Right renal cortex interstitium (tissue), 3 donors: ENCODE results near the gene PLA2G6. TPM values are rescaled to one million over a fixed set of nuclear protein-coding genes. Genes with fewer than 3 reads are reported as not detected.
"Not testable (repeated sequence)": the region's sequence is repeated elsewhere in the genome, so short reads cannot be mapped to it uniquely, and the experiment has no call there.

ENCODE experiments used
- DNase-seq, 3 donors: peaks; one replicate each; pipeline ENCODE4 v3.0.0-alpha.2; 2013; ENCODE audit warnings: low read depth in 3 of 3, low spot score in 2 of 3
- polyA plus RNA-seq, 3 donors: library from polyadenylated mRNA; unstranded; fragments of 120-200 nt; gene quantifications; one replicate each; pipeline ENCODE4 v1.2.1, GENCODE V29; 2013; ENCODE audit not compliant: insufficient read length in 3 of 3

The PLA2G6 gene
- polyA plus RNA-seq, 3 donors: 29.3 to 42.3 (median 29.9) TPM

- no peak for DNase-seq
Measured at GRCh38 chr22:38136607-38137006, 45.0 kb downstream of the PLA2G6 start.

DNA sequence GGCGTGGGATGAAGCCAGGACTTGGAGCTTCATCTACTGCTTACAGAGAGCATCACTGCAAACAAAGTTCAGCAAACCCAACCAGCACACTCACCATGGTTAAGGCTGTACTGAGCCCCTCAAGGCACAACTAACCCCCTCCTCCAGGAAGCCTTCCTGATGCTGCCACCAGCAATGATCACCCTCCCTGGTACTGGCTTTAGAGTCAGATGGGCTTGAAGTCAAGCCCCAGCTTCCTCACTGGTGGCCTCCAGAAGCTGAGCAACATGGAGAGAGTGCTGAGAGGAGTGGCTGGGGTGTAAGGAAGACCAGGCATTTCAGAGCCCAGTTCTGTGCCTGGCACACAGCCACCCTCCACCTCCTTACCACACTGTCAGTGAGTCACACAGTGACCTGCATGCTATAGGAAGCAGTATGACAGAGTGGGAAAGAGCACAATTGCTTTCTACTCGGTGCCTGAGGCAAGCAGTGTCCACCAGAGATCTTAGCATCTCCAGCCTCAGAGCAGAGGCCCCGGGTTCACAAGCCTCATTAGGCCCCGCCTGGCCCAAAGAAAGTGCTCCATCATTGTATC lies 46.4 kb downstream of the PLA2G6 start:
- no peak for DNase-seq

DNA sequence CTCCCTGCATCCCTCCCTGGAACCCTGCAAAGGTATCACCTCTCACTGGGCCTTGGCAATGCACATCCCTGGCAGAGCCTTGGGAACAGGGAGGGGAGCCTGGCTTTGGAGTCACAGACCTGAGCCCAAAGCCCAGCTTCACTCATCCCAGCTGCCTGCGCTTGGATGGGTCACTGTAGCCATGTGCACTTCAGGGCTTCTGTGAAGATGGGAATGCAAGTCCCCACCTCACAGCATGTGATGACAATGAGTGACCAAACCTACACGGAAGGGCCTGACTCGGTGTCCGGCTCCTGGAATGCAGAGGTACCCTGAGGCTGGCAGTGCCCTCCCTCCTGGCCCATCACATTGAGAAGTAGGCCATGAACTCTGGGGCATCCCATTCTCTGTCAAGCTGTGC lies 48.3 kb downstream of the PLA2G6 start:
- no peak for DNase-seq

- DNase-seq: no peak
Measured at GRCh38 chr22:38132794-38133193, 48.8 kb downstream of the PLA2G6 start.

DNA sequence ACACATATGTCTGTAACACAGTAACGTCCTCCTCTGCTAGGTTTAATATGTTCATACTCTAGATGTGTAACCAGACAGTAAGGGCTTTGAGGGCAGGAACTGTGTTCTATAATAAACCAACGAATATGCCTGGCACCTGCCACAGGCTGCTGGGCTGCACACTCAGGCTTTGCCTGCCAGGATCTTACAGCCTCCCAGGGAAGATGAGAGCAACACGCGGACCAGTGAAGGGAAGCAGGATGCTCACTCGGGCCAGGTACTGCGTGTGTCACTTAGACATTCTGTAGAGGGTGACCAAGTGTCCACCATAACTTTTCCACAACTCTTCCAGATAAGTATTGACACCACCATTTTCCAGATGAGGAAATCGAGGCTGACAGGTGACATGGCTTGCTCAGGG lies 49.5 kb downstream of the PLA2G6 start:
- DNase-seq: no peak

DNA sequence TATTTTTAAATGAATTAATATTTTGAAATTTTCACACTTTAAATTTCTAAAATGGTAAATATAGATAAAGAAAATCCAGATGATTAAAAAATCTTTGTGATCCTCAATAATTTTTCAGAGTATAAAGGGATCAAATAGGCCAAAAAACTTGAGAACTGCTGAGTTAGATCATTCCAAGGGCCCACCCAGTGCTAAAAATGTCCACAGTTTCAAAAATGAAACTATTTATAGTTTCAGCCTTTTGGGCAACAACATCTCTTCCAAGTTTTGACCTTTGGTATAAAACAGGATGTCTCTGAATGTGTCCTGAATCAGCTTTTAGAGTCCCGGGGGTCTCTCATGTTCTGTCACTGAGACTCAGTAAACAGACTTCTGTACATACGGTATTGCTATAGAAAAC lies 50.2 kb downstream of the PLA2G6 start:
- no peak for DNase-seq

DNA sequence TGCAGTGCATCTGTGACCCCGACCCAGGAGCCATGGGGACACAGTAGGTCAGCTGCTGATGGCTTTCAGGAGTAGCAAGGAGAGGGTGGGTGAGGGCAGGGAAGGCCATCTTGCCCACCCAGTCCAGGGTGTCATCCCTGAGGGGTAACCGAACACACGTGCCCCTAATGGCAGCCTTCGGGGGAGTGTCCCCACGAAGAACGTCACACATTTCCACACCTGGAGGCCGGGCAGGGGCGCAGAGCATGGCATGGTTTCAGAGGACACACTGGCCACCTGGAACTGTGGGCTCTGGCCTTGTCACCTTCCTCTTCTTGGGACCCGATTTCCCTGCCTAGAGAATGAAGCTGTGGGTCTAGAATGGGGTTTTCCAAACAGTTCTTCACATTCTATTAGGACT lies 51.8 kb downstream of the PLA2G6 start:
- no peak for DNase-seq

DNA sequence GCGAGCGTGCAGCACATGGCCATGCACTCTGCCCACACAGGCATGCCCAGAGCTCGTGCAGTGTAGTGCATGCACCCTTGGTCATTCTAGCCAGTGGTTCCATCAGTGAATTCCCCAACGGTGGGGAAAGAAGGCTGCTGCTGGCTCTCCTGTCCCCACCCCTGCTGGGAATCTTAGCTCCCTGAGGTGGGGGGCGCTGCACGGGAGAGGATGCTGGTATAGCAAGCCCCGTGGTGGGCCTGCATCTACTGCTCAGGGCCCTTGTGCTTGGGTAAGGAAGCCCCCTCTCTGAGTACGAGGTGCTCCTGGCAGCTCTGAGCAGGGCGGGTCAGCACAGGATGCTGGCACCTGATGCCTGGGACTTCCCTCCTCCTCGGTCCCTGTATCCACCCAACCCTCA lies 52.6 kb downstream of the PLA2G6 start:
- DNase-seq: no peak

GRCh38 chr22:38127869-38128268 lies 53.8 kb downstream of the PLA2G6 start:
- DNase-seq: no peak

- no peak for DNase-seq
Measured at GRCh38 chr22:38126928-38127668, 54.5 kb downstream of the PLA2G6 start.

DNA sequence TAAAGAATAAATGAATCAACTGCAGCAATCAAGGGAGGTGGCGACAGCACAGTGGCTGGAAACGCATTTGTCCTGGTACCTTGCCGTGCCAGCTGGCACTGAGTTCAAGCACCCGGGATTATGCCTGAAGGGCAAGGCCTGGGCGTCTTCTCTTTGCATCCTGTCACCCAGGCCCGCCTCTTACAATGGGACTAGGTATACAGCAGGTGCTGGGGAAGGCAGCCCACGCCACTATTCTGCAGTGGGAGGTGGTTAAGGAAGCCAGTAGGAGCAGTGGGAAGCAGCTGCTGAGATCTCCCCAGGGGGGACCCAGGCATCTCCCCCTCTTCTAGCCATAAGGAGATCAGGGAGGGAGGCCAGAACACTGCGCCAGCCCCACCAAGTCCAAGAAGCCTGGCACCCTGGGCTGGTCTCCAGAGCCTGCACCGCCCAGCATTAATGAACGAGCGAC lies 55.9 kb downstream of the PLA2G6 start:
- no peak for DNase-seq

- no peak for DNase-seq
Measured at GRCh38 chr22:38125038-38125610, 56.5 kb downstream of the PLA2G6 start.

DNA sequence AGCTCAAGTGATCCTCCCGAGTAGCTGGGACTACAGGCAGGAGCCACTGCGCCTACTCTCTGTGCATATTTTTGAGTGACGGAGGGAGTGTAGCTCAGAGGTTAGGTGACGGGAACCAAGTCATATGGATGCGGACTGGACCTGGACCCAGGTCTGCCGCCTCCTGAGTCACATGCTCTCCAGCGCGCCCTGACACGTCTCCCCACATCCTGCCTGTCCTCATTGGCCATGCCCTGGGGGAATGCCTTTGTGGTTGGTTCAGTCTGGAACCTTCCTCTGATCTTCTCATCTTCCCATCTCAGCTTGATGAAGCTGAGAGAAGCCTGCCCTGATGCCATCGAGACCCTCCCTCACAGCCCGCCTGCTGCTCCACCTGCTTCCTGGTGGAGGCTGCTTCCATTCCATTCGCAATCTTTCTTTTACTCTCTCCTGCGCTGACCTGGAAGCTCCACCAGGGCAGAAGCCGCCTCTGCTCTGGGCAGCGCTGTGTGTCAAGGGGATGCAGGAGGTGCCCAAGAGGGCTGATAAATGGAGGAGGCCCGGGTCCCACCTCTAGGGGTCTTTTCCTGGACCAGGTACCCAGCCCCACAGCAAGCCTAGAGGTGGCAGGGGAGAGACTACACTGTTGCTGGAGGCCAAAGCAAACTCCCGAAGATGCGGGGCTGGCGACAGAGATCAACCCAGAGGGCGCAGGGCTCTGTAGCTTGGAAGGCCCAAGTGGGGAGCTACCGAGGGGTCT lies 57.2 kb downstream of the PLA2G6 start:
- DNase-seq: no peak

GRCh38 chr22:38122616-38123015 lies 59.0 kb downstream of the PLA2G6 start:
- DNase-seq: no peak

DNA sequence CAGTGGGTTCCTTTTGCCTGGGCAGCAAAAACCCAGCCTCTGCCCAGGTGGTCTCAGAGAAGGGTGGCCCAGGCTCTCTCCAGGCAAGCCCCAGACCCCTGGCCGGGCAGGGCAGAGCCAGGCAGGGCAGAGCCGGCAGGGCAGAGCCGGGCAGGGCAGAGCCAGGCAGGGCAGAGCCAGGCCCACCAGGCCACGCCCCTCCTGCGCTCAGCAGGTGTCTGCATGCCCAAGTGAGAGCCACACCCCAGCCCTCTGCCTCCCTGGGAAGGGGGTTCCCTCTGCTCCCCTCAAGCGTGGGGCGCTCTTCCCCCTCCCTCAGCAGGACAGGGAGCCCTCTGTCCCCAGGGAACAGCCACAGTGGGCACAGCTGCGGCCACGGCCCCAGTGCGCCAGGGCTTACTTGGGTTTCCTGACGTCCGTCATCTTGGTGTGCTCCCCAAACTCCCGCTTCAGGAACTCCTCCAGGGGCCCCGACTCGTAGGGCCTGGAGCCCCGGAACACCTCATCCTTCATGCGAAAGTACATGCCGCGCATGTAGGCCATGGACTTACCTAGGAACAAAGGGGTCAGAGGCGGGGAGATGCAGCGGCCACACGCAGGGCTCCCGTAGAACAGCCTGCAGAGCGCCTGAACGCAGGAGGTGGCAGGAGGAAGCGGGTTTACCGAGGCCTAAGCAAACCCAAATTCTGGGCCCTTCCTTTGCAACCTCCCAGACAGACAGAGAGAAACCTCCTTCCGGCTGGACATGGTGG lies 61.1 kb downstream of the PLA2G6 start:
- DNase-seq: no peak

DNA sequence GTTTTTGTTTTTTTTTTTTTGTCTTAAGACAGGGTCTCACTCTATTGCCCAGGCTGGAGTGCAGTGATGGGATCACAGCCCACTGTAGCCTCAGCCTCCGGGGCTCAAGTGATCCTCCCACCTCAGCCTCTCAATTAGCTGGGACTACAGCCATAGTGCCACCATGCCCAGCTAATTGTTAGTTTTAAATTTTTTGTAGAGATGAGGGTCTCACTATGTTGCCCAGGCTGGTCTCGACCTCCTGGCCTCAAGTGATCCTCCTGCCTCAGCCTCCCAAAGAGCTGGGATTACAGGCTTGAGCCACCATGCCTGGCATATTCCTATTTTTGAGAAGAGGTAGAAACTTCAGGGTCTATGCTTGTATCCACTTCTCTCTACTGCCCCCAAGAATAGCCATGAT lies 62.9 kb downstream of the PLA2G6 start:
- not testable (repeated sequence) for DNase-seq

GRCh38 chr22:38118182-38118581 lies 63.4 kb downstream of the PLA2G6 start:
- DNase-seq: no peak

DNA sequence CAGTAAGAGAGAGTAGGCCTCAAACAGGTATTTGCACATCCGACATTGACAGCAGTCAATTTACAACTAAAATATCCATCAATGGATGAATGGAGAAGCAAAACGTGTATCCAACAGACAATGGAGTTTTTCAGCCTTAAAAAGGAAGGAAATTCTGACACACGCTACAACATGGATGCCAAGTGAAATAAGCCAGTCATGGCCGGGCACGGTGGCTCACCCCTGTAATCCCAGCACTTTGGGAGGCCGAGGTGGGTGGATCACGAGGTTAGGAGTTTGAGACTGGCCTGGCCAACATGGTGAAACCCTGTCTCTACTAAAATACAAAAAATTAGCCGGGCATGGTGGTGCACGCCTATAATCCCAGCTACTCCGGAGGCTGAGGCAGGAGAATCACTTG lies 64.1 kb downstream of the PLA2G6 start:
- DNase-seq: not testable (repeated sequence)

DNA sequence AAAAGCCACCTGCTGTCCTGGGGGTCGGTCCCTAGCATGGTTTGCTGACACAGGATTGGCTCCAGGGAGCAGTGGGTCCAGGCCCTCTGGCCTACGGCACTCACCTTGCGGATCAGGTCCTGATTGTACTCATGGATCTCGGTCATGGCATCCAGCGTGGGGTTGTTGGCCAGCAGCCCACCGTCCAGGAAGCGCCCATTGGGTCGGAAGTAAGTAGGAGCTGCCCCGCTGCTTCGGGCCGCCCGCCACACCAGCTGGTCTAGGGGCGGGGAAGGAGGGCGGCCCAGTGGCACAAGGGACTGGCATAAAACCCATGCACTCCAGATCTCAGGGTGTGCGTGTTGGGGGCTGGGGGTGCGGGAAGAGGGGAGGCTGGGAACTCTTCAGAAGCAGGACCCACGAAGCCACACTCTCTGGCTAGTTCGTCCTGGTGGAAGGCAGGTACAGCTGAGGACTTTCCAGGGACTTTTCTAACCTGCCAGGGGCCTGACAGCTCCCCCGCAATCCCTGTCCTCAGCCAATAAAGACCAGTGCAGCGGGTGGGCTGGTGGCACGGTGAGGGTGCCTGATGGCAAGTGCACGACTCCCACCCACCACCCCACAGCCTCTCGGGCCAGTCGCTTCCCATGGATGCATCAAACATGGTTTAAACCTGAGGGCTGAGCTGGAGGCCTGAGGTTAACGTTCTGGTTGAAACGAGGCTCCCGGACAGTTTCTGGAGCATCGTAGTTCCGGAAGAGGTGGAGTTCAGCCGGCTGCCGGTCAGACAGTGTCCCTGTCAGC lies 66.0 kb downstream of the PLA2G6 start:
- no peak for DNase-seq
